IPS-NIHi7 (cell line): ENCODE data around the gene NAALAD2.

Experiments
- DNase-seq: peaks from one replicate; pipeline ENCODE4 v3.0.0; 2012; ENCODE audit warnings: mixed read lengths; ENCODE audit errors: extremely low spot score

Gene NAALAD2

GRCh38 chr11:90241414-90241813 is 107.0 kb downstream of the NAALAD2 start:
- no peak for DNase-seq
